Endothelial cell of umbilical vein (primary cell): ENCODE results near the gene IFI6. TPM values are rescaled to one million over a fixed set of nuclear protein-coding genes. Genes with fewer than 3 reads are reported as not detected.

Experiments used
- BruUV-seq: library from RNA; stranded (reverse); fragments of 400-500 nt; replicated peaks from 2 replicates; lab custom pipeline; 2021; lab: Mats Ljungman, UMichigan
- CTCF ChIA-PET: fragments of 300-600, 350-600 bp; sonication (Branson Sonifier 250); formaldehyde crosslinking; loops from one replicate; lab custom pipeline; 2021; ENCODE audit warnings: antibody characterized with exemption, inconsistent platforms; lab: Charles Lee
- POLR2A ChIA-PET: fragments of 300-600, 350-600 bp; sonication (Branson Sonifier 250); formaldehyde crosslinking; loops from one replicate; lab custom pipeline; 2021; ENCODE audit warnings: antibody characterized with exemption, inconsistent platforms; lab: Charles Lee
- DNase-seq: peaks from one replicate; pipeline ENCODE4 v3.0.0-alpha.2; 2011; ENCODE audit warnings: low read depth, low spot score
- FAIRE-seq: peaks from 2 replicates; lab custom pipeline; 2011; peaks lifted over from hg19 to GRCh38; lab: Jason Lieb, UNC
- H2AFZ ChIP-seq: 2 replicates; pipeline ENCODE4 v1.6.0; 2012; ENCODE audit warnings: low read depth, low read length, control low read depth, inconsistent platforms
- H3K27ac ChIP-seq: 2 replicates; pipeline ENCODE4 v1.5.1; 2011; ENCODE audit warnings: low read depth, mild to moderate bottlenecking, control low read depth, low read length, moderate library complexity; ENCODE audit not compliant: insufficient read depth
- H3K27me3 ChIP-seq, 2 experiments: 2 replicates each; pipeline versions ENCODE4 v1.6.0 to v1.6.1; 2011; ENCODE audit warnings: low read length in 2 of 2, mixed read lengths in 1 of 2; ENCODE audit not compliant: control insufficient read depth in 2 of 2, insufficient read depth in 2 of 2
- H3K36me3 ChIP-seq, 2 experiments: 2 replicates in 1 of 2; 3 replicates in 1 of 2; pipeline ENCODE4 v1.5.1; 2011; ENCODE audit warnings: low read length in 2 of 2, mild to moderate bottlenecking in 1 of 2, moderate library complexity in 1 of 2; ENCODE audit not compliant: control insufficient read depth in 2 of 2, insufficient read depth in 2 of 2; ENCODE audit errors: extremely low read depth in 1 of 2
- H3K4me1 ChIP-seq: 3 replicates; pipeline ENCODE4 v1.5.1; 2011; ENCODE audit warnings: mild to moderate bottlenecking, low read length; ENCODE audit not compliant: control insufficient read depth, insufficient read depth; ENCODE audit errors: extremely low read depth
- H3K4me2 ChIP-seq: 2 replicates; pipeline ENCODE4 v1.6.1; 2011; ENCODE audit warnings: low read length, control low read depth, mixed read lengths; ENCODE audit not compliant: insufficient read depth
- H3K4me3 ChIP-seq, 3 experiments: fragments of 200-600 bp in 1 of 3; sonication (generic), shearing (Covaris generic) in 1 of 3; replicated peaks in 1 of 3; 2 replicates each; pipeline ENCODE4 v1.5.1; 2011 to 2016; ENCODE audit warnings: control low read depth in 3 of 3, low read length in 3 of 3, mild to moderate bottlenecking in 2 of 3, inconsistent platforms in 1 of 3, low read depth in 1 of 3, moderate library complexity in 1 of 3; ENCODE audit not compliant: insufficient read depth in 1 of 3
- H3K79me2 ChIP-seq: 2 replicates; pipeline ENCODE4 v1.6.0; 2012; ENCODE audit warnings: low read length, inconsistent platforms; ENCODE audit not compliant: control insufficient read depth, insufficient read depth
- H3K9ac ChIP-seq: replicated peaks from 2 replicates; pipeline ENCODE3; 2011; ENCODE audit warnings: low read length, control low read depth; ENCODE audit not compliant: insufficient read depth; ENCODE audit errors: extremely low read depth
- H3K9me1 ChIP-seq: replicated peaks from 3 replicates; pipeline ENCODE4 v1.6.0; 2011; ENCODE audit warnings: mild to moderate bottlenecking, low read length; ENCODE audit not compliant: control insufficient read depth, insufficient read depth; ENCODE audit errors: extremely low read depth
- H3K9me3 ChIP-seq: replicated peaks from 2 replicates; pipeline ENCODE4 v1.5.1; 2012; ENCODE audit warnings: low read length, inconsistent platforms; ENCODE audit not compliant: control insufficient read depth, insufficient read depth
- H4K20me1 ChIP-seq: replicated peaks from 2 replicates; pipeline ENCODE3; 2011; ENCODE audit warnings: mild to moderate bottlenecking, low read length; ENCODE audit not compliant: control insufficient read depth, insufficient read depth; ENCODE audit errors: extremely low read depth
- FOS ChIP-seq: IDR thresholded peaks from 2 replicates; pipeline ENCODE4 v1.6.1; 2011; ENCODE audit warnings: mild to moderate bottlenecking, low read length, moderate library complexity, borderline replicate concordance; ENCODE audit not compliant: insufficient read depth
- JUN ChIP-seq: IDR thresholded peaks from 2 replicates; pipeline ENCODE4 v1.6.1; 2011; ENCODE audit warnings: borderline replicate concordance, low read depth; ENCODE audit not compliant: insufficient read length, insufficient read depth
- MAX ChIP-seq: IDR thresholded peaks from 2 replicates; pipeline ENCODE4 v1.6.1; 2011; ENCODE audit not compliant: insufficient read depth, insufficient read length
- MYC ChIP-seq: IDR thresholded peaks from one replicate; pipeline ENCODE4 v1.6.1; 2011; ENCODE audit warnings: mild to moderate bottlenecking, low read depth, low read length
- POLR2A ChIP-seq: IDR thresholded peaks from 2 replicates; pipeline ENCODE4 v1.6.1; 2012; ENCODE audit warnings: low read depth, mild to moderate bottlenecking, control low read depth, low read length
- POLR2AphosphoS5 ChIP-seq: IDR thresholded peaks from 2 replicates; pipeline ENCODE4 v1.6.1; 2012; ENCODE audit warnings: low read depth, mild to moderate bottlenecking, control low read depth, low read length, moderate library complexity; ENCODE audit not compliant: insufficient read depth
- dilution Hi-C: fragments of 300-500 bp; cut with MboI; formaldehyde crosslinking; loops from one replicate; pipeline ENCODE4 v1.15.0; 2019; ENCODE audit warnings: low sequenced_read_pairs; ENCODE audit not compliant: extremely low pct_ligation_motif_present
- intact Hi-C: fragments of 100-400 bp; cut with micrococcal nuclease; formaldehyde crosslinking; loops from one replicate; pipeline ENCODE4 v1.10.0; 2022
- polyA plus RNA-seq, 4 experiments: library from polyadenylated mRNA; depleted of rRNA in 3 of 4; stranded (reverse) in 3 of 4; unstranded in 1 of 4; fragments of >200 nt; gene quantifications; 2 replicates each; pipeline versions ENCODE4 v1.2.1 to v1.2.3, GENCODE V29; 2011 to 2012; ENCODE audit warnings: missing spikeins in 1 of 4
- total RNA-seq: library from RNA; stranded (reverse); gene quantifications from 2 replicates; pipeline ENCODE4 v1.2.3, GENCODE V29; 2021

IFI6 gene
- total and polyA plus RNA-seq, 2 donors (not counting 3 experiments of a cell fraction or from before 2014, with no cell fraction given), result 28.4 to 47.9 TPM

- Histone ChIP-seq H3K79me2 (no peaks in the 10 kb centered on the region), H3K27me3 (no peaks in the 10 kb centered on the region), H2AFZ (peak within 1 kb of the TSS; percentile 91), H4K20me1 (no peaks in the 10 kb centered on the region), H3K9ac (peak within 1 kb of the TSS; percentile 60), H3K9me1 (no peaks in the 10 kb centered on the region), H3K27ac (no peak within 1 kb of the TSS), H3K9me3 (no peaks in the 10 kb centered on the region), H3K4me3 (peak within 1 kb of the TSS; percentile 35 to 50 (median 37)), H3K36me3 (no peaks in the 10 kb centered on the region), H3K4me1 (peaks cover 26% of the 10 kb centered on the region), H3K4me2 (peak within 1 kb of the TSS; percentile 75)
- no peak for DNase-seq
- TF ChIP-seq JUN (no peak), MAX (no peak)
- dilution Hi-C loops (no loop called here), intact Hi-C loops (no loop called here)
- ChIA-PET POLR2A (no interaction called here), CTCF (no interaction called here)
- no peak for FAIRE-seq
- no TSS peak for BruUV-seq
Observed at GRCh38 chr1:27634985-27635367, 37.0 kb downstream of the IFI6 start, which contains the start of gene FGR. Gene FGR, minus strand, starts transcription at chr1:27635185. Its CDS starts 11,269 bp downstream, at chr1:27623916.

- H4K20me1 ChIP-seq, result no peaks in the 10 kb centered on the region
- ChIA-PET CTCF (no interaction called here), POLR2A (no interaction called here)
- BruUV-seq, result no TSS peak
- peak overlapping the region; percentile 91 for H2AFZ ChIP-seq
- intact Hi-C loops (no loop called here), dilution Hi-C loops (no loop called here)
- TF ChIP-seq MYC (no peak), MAX (no peak), POLR2AphosphoS5 (peak; percentile 69), POLR2A (peak; percentile 26), FOS (no peak)
- H3K9me1 ChIP-seq, result no peaks in the 10 kb centered on the region
- DNase-seq, result peak; percentile 33
- H3K79me2 ChIP-seq, result no peaks in the 10 kb centered on the region
- no peaks in the 10 kb centered on the region for H3K27me3 ChIP-seq
- peaks cover 26% of the 10 kb centered on the region for H3K4me1 ChIP-seq
- no peak overlapping the region for H3K27ac ChIP-seq
- no peaks in the 10 kb centered on the region for H3K36me3 ChIP-seq
- H3K9ac ChIP-seq, result peak overlapping the region; percentile 60
- H3K4me3 ChIP-seq, result peak overlapping the region; percentile 35 to 50 (median 37)
- peak overlapping the region; percentile 75 for H3K4me2 ChIP-seq
- no peak for FAIRE-seq
- H3K9me3 ChIP-seq, result no peaks in the 10 kb centered on the region
Observed at GRCh38 chr1:27634177-27634984, 37.6 kb downstream of the IFI6 start.
